ENCODE measurements around the gene GREM1.

Gene GREM1

GRCh38 chr15:32786906-32787305, 69.1 kb downstream of the GREM1 start:
- no peak overlapping the region for H3K4me3 ChIP-seq (ENCODE audit: low read depth, low read length)
- DNase-seq, result no peak
- no peaks in the 10 kb centered on the region for H3K36me3 ChIP-seq
- H3K9me3 ChIP-seq (ENCODE audit: severe bottlenecking), result no peaks in the 10 kb centered on the region
- TF ChIP-seq CTCF (IDR thresholded peaks at IDR 0.05; ENCODE audit: low read depth, low read length), result no peak
- H3K27me3 ChIP-seq (ENCODE audit: insufficient read depth, low read depth, severe bottlenecking), result no peaks in the 10 kb centered on the region
- no peak overlapping the region for H3K27ac ChIP-seq

- no peak overlapping the region for H3K4me3 ChIP-seq (ENCODE audit: low read depth, low read length)
- no peaks in the 10 kb centered on the region for H3K36me3 ChIP-seq
- no peak for TF ChIP-seq CTCF (IDR thresholded peaks at IDR 0.05; ENCODE audit: low read depth, low read length)
Observed at GRCh38 chr15:32787949-32788348, 70.1 kb downstream of the GREM1 start.

GRCh38 chr15:32790352-32790999, 72.7 kb downstream of the GREM1 start:
- Histone ChIP-seq H3K27ac (no peak overlapping the region), H3K4me3 (ENCODE audit: low read depth, low read length) (no peak overlapping the region), H3K9me3 (ENCODE audit: severe bottlenecking) (no peaks in the 10 kb centered on the region), H3K27me3 (ENCODE audit: insufficient read depth, low read depth, severe bottlenecking) (no peaks in the 10 kb centered on the region), H3K36me3 (no peaks in the 10 kb centered on the region)
- no peak for DNase-seq
- no peak for TF ChIP-seq CTCF (IDR thresholded peaks at IDR 0.05; ENCODE audit: low read depth, low read length)

More at GRCh38 chr15:32787949-32788348, 70.1 kb downstream of the GREM1 start:
- Histone ChIP-seq H3K27me3 (ENCODE audit: insufficient read depth, low read depth, severe bottlenecking) (no peaks in the 10 kb centered on the region), H3K9me3 (ENCODE audit: severe bottlenecking) (no peaks in the 10 kb centered on the region), H3K27ac (no peak overlapping the region)
- no peak for DNase-seq

GRCh38 chr15:32792436-32792835, 74.6 kb downstream of the GREM1 start:
- no peaks in the 10 kb centered on the region for H3K9me3 ChIP-seq (ENCODE audit: severe bottlenecking)
- no peaks in the 10 kb centered on the region for H3K36me3 ChIP-seq
- H3K27me3 ChIP-seq (ENCODE audit: insufficient read depth, low read depth, severe bottlenecking), result no peaks in the 10 kb centered on the region
- TF ChIP-seq CTCF (IDR thresholded peaks at IDR 0.05; ENCODE audit: low read depth, low read length), result no peak
- no peak for DNase-seq
- H3K4me3 ChIP-seq (ENCODE audit: low read depth, low read length), result no peak overlapping the region
- no peak overlapping the region for H3K27ac ChIP-seq
